ENCODE data around the gene ZBTB12.

ZBTB12 gene

GRCh38 chr6:31922942-31923341 is 21.1 kb upstream of the ZBTB12 start:
- no peak for DNase-seq (ENCODE audit: low read depth)
- no peak for TF ChIP-seq CTCF (IDR thresholded peaks at IDR 0.05; ENCODE audit: control insufficient read depth, extremely low read depth, insufficient read depth)
- no peak overlapping the region for H3K4me3 ChIP-seq (ENCODE audit: low read depth, low read length)

- no peak overlapping the region for H3K4me3 ChIP-seq (ENCODE audit: low read depth, low read length)
- no peak for DNase-seq (ENCODE audit: low read depth)
- no peak for TF ChIP-seq CTCF (IDR thresholded peaks at IDR 0.05; ENCODE audit: control insufficient read depth, extremely low read depth, insufficient read depth)
Measured at GRCh38 chr6:31920811-31921210, 18.9 kb upstream of the ZBTB12 start.

GRCh38 chr6:31919624-31920303 is 17.9 kb upstream of the ZBTB12 start:
- no peak overlapping the region for H3K4me3 ChIP-seq (ENCODE audit: low read depth, low read length)
- no peak for TF ChIP-seq CTCF (IDR thresholded peaks at IDR 0.05; ENCODE audit: control insufficient read depth, extremely low read depth, insufficient read depth)
- DNase-seq (ENCODE audit: low read depth), result no peak

- no peak for TF ChIP-seq CTCF (IDR thresholded peaks at IDR 0.05; ENCODE audit: control insufficient read depth, extremely low read depth, insufficient read depth)
- H3K4me3 ChIP-seq (ENCODE audit: low read depth, low read length), result no peak overlapping the region
- DNase-seq (ENCODE audit: low read depth), result no peak
Measured at GRCh38 chr6:31918069-31918720, 16.3 kb upstream of the ZBTB12 start.

- H3K4me3 ChIP-seq (ENCODE audit: low read depth, low read length), result no peak overlapping the region
- no peak for TF ChIP-seq CTCF (IDR thresholded peaks at IDR 0.05; ENCODE audit: control insufficient read depth, extremely low read depth, insufficient read depth)
- DNase-seq (ENCODE audit: low read depth), result no peak
Measured at GRCh38 chr6:31915756-31916155, 13.9 kb upstream of the ZBTB12 start.

GRCh38 chr6:31915351-31915750 is 13.5 kb upstream of the ZBTB12 start:
- H3K4me3 ChIP-seq (ENCODE audit: low read depth, low read length), result no peak overlapping the region
- no peak for DNase-seq (ENCODE audit: low read depth)
- no peak for TF ChIP-seq CTCF (IDR thresholded peaks at IDR 0.05; ENCODE audit: control insufficient read depth, extremely low read depth, insufficient read depth)
